ENCODE data around the gene GFOD2. TPM values are rescaled to one million over a fixed set of nuclear protein-coding genes. Genes with fewer than 3 reads are reported as not detected.
A peak's percentile ranks its signal among the peaks of the same experiment; 100 is the strongest.

The GFOD2 gene
- total RNA-seq, 4 donors from 2014 or later, result 9.1 to 24.2 (median 20.8) TPM

DNA sequence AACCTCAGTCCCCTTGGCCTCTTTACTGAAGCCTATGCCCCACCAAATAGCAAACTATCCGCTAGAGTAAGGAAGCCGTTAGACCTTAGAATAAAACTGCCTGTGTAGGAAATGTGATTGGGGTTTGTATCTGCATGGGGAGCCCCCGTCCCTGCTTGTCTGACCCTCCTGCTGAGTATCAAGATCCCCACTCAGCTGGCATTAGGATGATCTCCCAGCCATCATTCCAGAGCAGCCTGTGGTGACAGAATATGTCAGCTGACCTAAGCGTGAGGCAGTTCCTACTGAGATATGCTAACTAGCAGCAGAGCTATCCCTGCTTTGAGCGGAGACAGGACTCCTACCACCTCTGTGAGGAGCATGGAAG lies 645 bp upstream of the GFOD2 start:
- Histone ChIP-seq H3K27ac (replicated peaks in 1 of 4) (peak overlapping the region; percentile 84 to 92 (median 86)), H3K27me3 (no peaks in the 10 kb centered on the region), H3K9me3 (no peaks in the 10 kb centered on the region), H3K36me3 (peaks cover 0 to 22% (median 14%) of the 10 kb centered on the region in 4 donors), H3K4me3 (peak overlapping the region; percentile 92 to 99 (median 95)), H3K4me1 (peaks cover 21 to 29% (median 25%) of the 10 kb centered on the region in 4 donors)
- no peak for DNase-seq (ENCODE audit: extremely low spot score)
- intact Hi-C loops (cut with DNase I), result loop anchor here (5.0 kb wide), 1 partner anchor 157 kb away; the partner anchor contains the start of gene CTCF
- TF ChIP-seq POLR2A (IDR thresholded peaks at IDR 0.05; ENCODE audit: low read depth) (no peak), EP300 (IDR thresholded peaks at IDR 0.05) (no peak), POLR2AphosphoS5 (IDR thresholded peaks at IDR 0.05) (no peak)
- TF ChIP-seq, protein P1, sequence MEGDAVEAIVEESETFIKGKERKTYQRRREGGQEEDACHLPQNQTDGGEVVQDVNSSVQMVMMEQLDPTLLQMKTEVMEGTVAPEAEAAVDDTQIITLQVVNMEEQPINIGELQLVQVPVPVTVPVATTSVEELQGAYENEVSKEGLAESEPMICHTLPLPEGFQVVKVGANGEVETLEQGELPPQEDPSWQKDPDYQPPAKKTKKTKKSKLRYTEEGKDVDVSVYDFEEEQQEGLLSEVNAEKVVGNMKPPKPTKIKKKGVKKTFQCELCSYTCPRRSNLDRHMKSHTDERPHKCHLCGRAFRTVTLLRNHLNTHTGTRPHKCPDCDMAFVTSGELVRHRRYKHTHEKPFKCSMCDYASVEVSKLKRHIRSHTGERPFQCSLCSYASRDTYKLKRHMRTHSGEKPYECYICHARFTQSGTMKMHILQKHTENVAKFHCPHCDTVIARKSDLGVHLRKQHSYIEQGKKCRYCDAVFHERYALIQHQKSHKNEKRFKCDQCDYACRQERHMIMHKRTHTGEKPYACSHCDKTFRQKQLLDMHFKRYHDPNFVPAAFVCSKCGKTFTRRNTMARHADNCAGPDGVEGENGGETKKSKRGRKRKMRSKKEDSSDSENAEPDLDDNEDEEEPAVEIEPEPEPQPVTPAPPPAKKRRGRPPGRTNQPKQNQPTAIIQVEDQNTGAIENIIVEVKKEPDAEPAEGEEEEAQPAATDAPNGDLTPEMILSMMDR (IDR thresholded peaks at IDR 0.05), result no peak
- WGBS, result 6% methylated on average over 5 of the region's 5 CpGs

DNA sequence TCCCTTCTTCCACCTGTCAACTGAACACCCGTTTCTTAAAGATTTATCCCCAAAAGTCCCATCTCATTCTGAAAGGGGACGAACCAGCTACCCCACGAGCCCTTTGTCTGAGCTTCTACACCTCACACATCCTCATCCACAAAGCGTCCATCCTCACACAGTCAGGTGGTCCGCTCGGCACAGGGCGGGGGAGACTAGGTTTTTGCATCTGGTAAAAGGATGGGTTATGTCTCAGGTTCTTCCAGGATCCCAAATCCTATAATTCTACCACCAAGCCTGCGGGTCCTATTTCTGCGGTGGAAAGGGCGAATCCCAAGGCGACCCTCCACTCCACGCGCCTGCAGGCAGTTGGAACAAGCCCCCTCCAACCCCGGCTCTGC lies 458 bp downstream of the GFOD2 start:
- TF ChIP-seq POLR2AphosphoS5 (IDR thresholded peaks at IDR 0.05) (no peak), EP300 (IDR thresholded peaks at IDR 0.05) (no peak), POLR2A (IDR thresholded peaks at IDR 0.05; ENCODE audit: low read depth) (no peak)
- TF ChIP-seq, protein P1 (IDR thresholded peaks at IDR 0.05), result no peak
- Histone ChIP-seq H3K27me3 (no peaks in the 10 kb centered on the region), H3K4me1 (peaks cover 21 to 29% (median 25%) of the 10 kb centered on the region in 4 donors), H3K27ac (replicated peaks in 1 of 4) (peak overlapping the region; percentile 84 to 92 (median 86)), H3K36me3 (peaks cover 0 to 11% (median 4%) of the 10 kb centered on the region in 4 donors), H3K9me3 (no peaks in the 10 kb centered on the region), H3K4me3 (peak overlapping the region; percentile 92 to 99 (median 95))
- WGBS, result 2% methylated on average over 7 of the region's 14 CpGs
- no peak for DNase-seq (ENCODE audit: extremely low spot score)
- intact Hi-C loops (cut with DNase I), result loop anchor here (5.0 kb wide), 1 partner anchor 156 kb away; the partner anchor contains the start of gene CTCF

DNA sequence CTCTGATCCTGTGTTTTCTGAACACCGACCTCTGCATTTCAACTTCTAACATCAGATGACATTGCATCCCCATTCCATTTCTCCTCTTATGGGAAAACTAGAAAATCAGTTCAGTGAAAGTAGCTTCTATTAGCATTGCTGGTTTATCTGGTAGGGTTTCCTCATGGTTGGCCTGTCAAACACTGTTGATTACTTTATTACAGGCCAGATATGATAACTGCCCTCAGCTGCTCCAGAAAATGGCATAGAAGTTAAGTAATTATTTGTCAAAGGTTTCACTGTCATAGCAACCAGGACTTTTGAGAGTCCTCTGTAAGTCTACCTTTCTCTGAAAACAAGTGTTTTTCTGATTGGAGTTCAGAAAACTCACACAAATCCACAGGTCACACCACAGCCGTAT lies 3.0 kb downstream of the GFOD2 start:
- no peaks in the 10 kb centered on the region for H3K27me3 ChIP-seq
- no peak overlapping the region for H3K27ac ChIP-seq (replicated peaks in 1 of 4)
- H3K4me1 ChIP-seq, result peaks cover 21 to 29% (median 25%) of the 10 kb centered on the region in 4 donors
- H3K36me3 ChIP-seq, result no peaks in the 10 kb centered on the region
- no peak for DNase-seq (ENCODE audit: extremely low spot score)
- H3K4me3 ChIP-seq, result no peak overlapping the region
- no peaks in the 10 kb centered on the region for H3K9me3 ChIP-seq
- 98% methylated on average over 2 of the region's 2 CpGs for WGBS
- TF ChIP-seq POLR2AphosphoS5 (IDR thresholded peaks at IDR 0.05) (no peak), EP300 (IDR thresholded peaks at IDR 0.05) (no peak), POLR2A (IDR thresholded peaks at IDR 0.05; ENCODE audit: low read depth) (no peak)
- intact Hi-C loops (cut with DNase I), result loop anchor here (5.0 kb wide), 1 partner anchor 154 kb away; the partner anchor contains the start of gene CTCF

GRCh38 chr16:67714522-67714921 lies 4.6 kb downstream of the GFOD2 start:
- intact Hi-C loops (cut with DNase I), result no loop called here
- no peaks in the 10 kb centered on the region for H3K27me3 ChIP-seq
- H3K9me3 ChIP-seq, result no peaks in the 10 kb centered on the region
- no peak for DNase-seq (ENCODE audit: extremely low spot score)
- H3K4me1 ChIP-seq, result peaks cover 13 to 21% (median 16%) of the 10 kb centered on the region in 4 donors
- H3K27ac ChIP-seq (replicated peaks in 1 of 4), result no peak overlapping the region
- H3K4me3 ChIP-seq, result no peak overlapping the region
- 92% methylated on average over 1 of the region's 1 CpG for WGBS
- H3K36me3 ChIP-seq, result no peaks in the 10 kb centered on the region
- TF ChIP-seq POLR2AphosphoS5 (IDR thresholded peaks at IDR 0.05), result no peak
- TF ChIP-seq POLR2A (IDR thresholded peaks at IDR 0.05; ENCODE audit: low read depth), result no peak
- TF ChIP-seq, protein P1 (IDR thresholded peaks at IDR 0.05), result no peak

DNA sequence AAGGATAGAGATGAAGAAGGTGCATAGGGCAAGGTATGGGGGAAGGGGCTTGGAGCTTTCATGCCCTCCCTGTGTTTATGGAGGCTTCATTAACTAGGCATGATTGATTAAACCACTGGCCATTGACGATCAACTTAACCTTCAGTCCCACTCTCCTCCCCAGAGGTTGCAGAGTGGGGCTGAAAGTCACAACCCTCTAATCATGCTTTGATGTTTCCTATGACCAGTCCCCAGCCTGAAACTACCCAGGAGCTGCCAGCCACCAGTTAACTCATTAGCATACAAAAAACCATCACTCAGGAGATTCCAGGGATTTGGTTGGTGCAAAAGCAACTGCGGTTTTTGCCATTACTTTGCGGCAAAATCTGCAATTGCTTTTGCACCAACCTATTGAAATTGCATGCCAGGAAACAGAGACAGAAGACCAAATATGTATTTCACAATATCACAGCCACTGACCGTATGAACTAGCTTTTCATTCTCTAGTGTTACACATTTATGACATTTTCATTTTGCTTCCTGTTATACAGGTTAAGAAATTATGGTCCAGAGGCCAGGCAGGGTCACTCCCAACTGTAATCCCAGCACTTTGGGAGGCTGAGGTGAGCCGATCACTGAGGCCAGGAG lies 5.4 kb downstream of the GFOD2 start:
- 83% methylated on average over 5 of the region's 5 CpGs for WGBS
- intact Hi-C loops (cut with DNase I), result no loop called here
- Histone ChIP-seq H3K27me3 (no peaks in the 10 kb centered on the region), H3K36me3 (no peaks in the 10 kb centered on the region), H3K9me3 (no peaks in the 10 kb centered on the region), H3K27ac (replicated peaks in 1 of 4) (no peak overlapping the region), H3K4me1 (peaks cover 13 to 20% (median 16%) of the 10 kb centered on the region in 4 donors), H3K4me3 (no peak overlapping the region)
- DNase-seq (ENCODE audit: extremely low spot score), result no peak
- TF ChIP-seq EP300 (IDR thresholded peaks at IDR 0.05) (no peak), POLR2AphosphoS5 (IDR thresholded peaks at IDR 0.05) (no peak), POLR2A (IDR thresholded peaks at IDR 0.05; ENCODE audit: low read depth) (no peak)
- TF ChIP-seq, protein P1 (IDR thresholded peaks at IDR 0.05), result no peak
